A673 (cell line): ENCODE measurements around the gene UCHL1. TPM values are rescaled to one million over a fixed set of nuclear protein-coding genes. Genes with fewer than 3 reads are reported as not detected.

Experiments used
- BruUV-seq: library from RNA; stranded (reverse); fragments of 400-500 nt; replicated peaks from 2 replicates; lab custom pipeline; 2021; lab: Mats Ljungman, UMichigan
- CTCF ChIA-PET: fragments of 300-600 bp; sonication (Branson Sonifier 250); formaldehyde crosslinking; loops from one replicate; lab custom pipeline; 2022; ENCODE audit warnings: antibody characterized with exemption; lab: Charles Lee
- POLR2A ChIA-PET: fragments of 300-600 bp; sonication (Branson Sonifier 250); formaldehyde crosslinking; loops from one replicate; lab custom pipeline; 2022; ENCODE audit warnings: antibody characterized with exemption; ENCODE audit not compliant: low non-redundant PET; lab: Charles Lee
- DNase-seq: peaks from one replicate; pipeline ENCODE4 v3.0.0-alpha.2; 2015; ENCODE audit warnings: low spot score
- H3K27ac ChIP-seq: fragments of 200-600 bp; sonication (generic); 2 replicates; pipeline ENCODE4 v1.5.1; 2016; ENCODE audit warnings: mixed run types, low read depth, mild to moderate bottlenecking, mixed read lengths, antibody characterized with exemption, low read length; ENCODE audit not compliant: poor library complexity, severe bottlenecking
- H3K27me3 ChIP-seq: fragments of 200-600 bp; sonication (generic); replicated peaks from 2 replicates; pipeline ENCODE4 v1.6.1; 2017; ENCODE audit warnings: mixed run types, low read depth, mild to moderate bottlenecking, mixed read lengths, antibody characterized with exemption, low read length; ENCODE audit not compliant: insufficient read depth, poor library complexity
- H3K36me3 ChIP-seq: fragments of 200-600 bp; sonication (generic); 2 replicates; pipeline ENCODE4 v1.6.1; 2016; ENCODE audit warnings: mixed run types, mild to moderate bottlenecking, mixed read lengths, antibody characterized with exemption, low read length; ENCODE audit not compliant: insufficient read depth, poor library complexity, severe bottlenecking
- H3K4me1 ChIP-seq: fragments of 200-600 bp; sonication (generic); 2 replicates; pipeline ENCODE4 v1.6.1; 2017; ENCODE audit warnings: mixed run types, mild to moderate bottlenecking, mixed read lengths, antibody characterized with exemption, low read length; ENCODE audit not compliant: insufficient read depth, poor library complexity, severe bottlenecking
- H3K4me3 ChIP-seq: fragments of 200-600 bp; sonication (generic); 2 replicates; pipeline ENCODE4 v1.5.1; 2016; ENCODE audit warnings: low read depth, mixed run types, mild to moderate bottlenecking, mixed read lengths, low read length; ENCODE audit not compliant: poor library complexity, severe bottlenecking
- H3K9me3 ChIP-seq: fragments of 200-600 bp; sonication (generic); 2 replicates; pipeline ENCODE4 v1.6.1; 2016; ENCODE audit warnings: mixed run types, low read depth, mild to moderate bottlenecking, mixed read lengths, antibody characterized with exemption, low read length; ENCODE audit not compliant: poor library complexity, severe bottlenecking
- CTCF ChIP-seq: fragments of 300-800, 200-600 bp; sonication (generic); conservative IDR thresholded peaks from 2 replicates; pipeline ENCODE4 v1.5.1; 2017; ENCODE audit warnings: low read depth, mild to moderate bottlenecking, antibody characterized with exemption, low read length, moderate library complexity, mixed read lengths
- EZH2 ChIP-seq: fragments of 200-600 bp; sonication (generic); IDR thresholded peaks from 2 replicates; pipeline ENCODE4 v1.6.1; 2017; ENCODE audit warnings: borderline replicate concordance, low read depth, mild to moderate bottlenecking, mixed read lengths, antibody characterized with exemption, low read length; ENCODE audit not compliant: poor library complexity, severe bottlenecking
- intact Hi-C: fragments of 100-400 bp; cut with micrococcal nuclease; formaldehyde crosslinking; loops from one replicate; pipeline ENCODE4 v1.10.0; 2022; ENCODE audit not compliant: unreplicated experiment
- total RNA-seq: library from RNA; stranded (reverse); gene quantifications from 2 replicates; pipeline ENCODE4 v1.2.3, GENCODE V29; 2021

UCHL1 gene
- total RNA-seq, 1 experiment from 2014 or later: 959 TPM

- Histone ChIP-seq H3K4me1 (no peaks in the 10 kb centered on the region), H3K9me3 (no peaks in the 10 kb centered on the region), H3K27me3 (no peaks in the 10 kb centered on the region), H3K27ac (no peak overlapping the region), H3K36me3 (no peaks in the 10 kb centered on the region), H3K4me3 (no peak overlapping the region)
- no TSS peak for BruUV-seq
- no peak for DNase-seq
- intact Hi-C loops: no loop called here
- TF ChIP-seq CTCF (no peak), EZH2 (no peak)
- ChIA-PET CTCF (no interaction called here), POLR2A (no interaction called here)
Measured at GRCh38 chr4:41303372-41304118, 46.8 kb downstream of the UCHL1 start.

GRCh38 chr4:41304221-41304620 lies 47.5 kb downstream of the UCHL1 start:
- intact Hi-C loops: no loop called here
- Histone ChIP-seq H3K9me3 (no peaks in the 10 kb centered on the region), H3K36me3 (no peaks in the 10 kb centered on the region), H3K27me3 (no peaks in the 10 kb centered on the region), H3K27ac (no peak overlapping the region), H3K4me1 (no peaks in the 10 kb centered on the region), H3K4me3 (no peak overlapping the region)
- no TSS peak for BruUV-seq
- no peak for DNase-seq
- TF ChIP-seq CTCF: no peak
- POLR2A ChIA-PET: no interaction called here
- CTCF ChIA-PET: no interaction called here

GRCh38 chr4:41305476-41305875 lies 48.7 kb downstream of the UCHL1 start:
- no TSS peak for BruUV-seq
- intact Hi-C loops: no loop called here
- ChIA-PET CTCF (no interaction called here), POLR2A (interaction anchor here (0.5 kb wide), 1 partner anchor 40 kb away, joined by 5 read pairs; no protein-coding TSS in a partner anchor)
- Histone ChIP-seq H3K36me3 (no peaks in the 10 kb centered on the region), H3K27me3 (no peaks in the 10 kb centered on the region), H3K4me3 (no peak overlapping the region), H3K4me1 (no peaks in the 10 kb centered on the region), H3K9me3 (no peaks in the 10 kb centered on the region), H3K27ac (no peak overlapping the region)
- no peak for TF ChIP-seq CTCF
- no peak for TF ChIP-seq EZH2
- DNase-seq: no peak
